Common myeloid progenitor, CD34-positive (primary cell): Measurements from ENCODE around the gene IGFL4.

ENCODE experiments used
- CTCF ChIA-PET: fragments of 350-600 bp; sonication (Branson Sonifier 250); formaldehyde crosslinking; loops from one replicate; lab custom pipeline; 2021; ENCODE audit warnings: antibody characterized with exemption; lab: Charles Lee
- POLR2A ChIA-PET: fragments of 350-600 bp; sonication (Branson Sonifier 250); formaldehyde crosslinking; loops from one replicate; lab custom pipeline; 2021; ENCODE audit warnings: antibody characterized with exemption; lab: Charles Lee
- DNase-seq, 3 donors: peaks; one replicate each; pipeline versions ENCODE4 v3.0.0 to v3.0.0-alpha.2; 2013
- H3K27ac ChIP-seq, 2 experiments: 1 replicate in 1 of 2; 2 replicates in 1 of 2; pipeline ENCODE4 v1.7.0; 2013; ENCODE audit warnings: inconsistent platforms in 2 of 2, low read length in 2 of 2, mild to moderate bottlenecking in 2 of 2, low read depth in 1 of 2, moderate library complexity in 1 of 2; ENCODE audit not compliant: severe bottlenecking in 2 of 2, insufficient read depth in 1 of 2, poor library complexity in 1 of 2
- H3K27me3 ChIP-seq, 5 experiments: replicated peaks in 2 of 5; 1 replicate in 3 of 5; 2 replicates in 2 of 5; pipeline versions ENCODE4 v1.6.1 to v1.7.0; 2013; ENCODE audit warnings: low read length in 4 of 5, mild to moderate bottlenecking in 2 of 5, moderate library complexity in 2 of 5, inconsistent platforms in 1 of 5; ENCODE audit not compliant: insufficient read depth in 5 of 5, control insufficient read depth in 4 of 5
- H3K36me3 ChIP-seq, 4 experiments: 1 replicate in 2 of 4; 2 replicates in 2 of 4; pipeline versions ENCODE4 v1.6.1 to v1.7.0; 2013; ENCODE audit warnings: low read length in 3 of 4, control low read depth in 1 of 4, mild to moderate bottlenecking in 1 of 4; ENCODE audit not compliant: control insufficient read depth in 4 of 4, insufficient read depth in 4 of 4
- H3K4me1 ChIP-seq, 4 experiments: 1 replicate in 3 of 4; 2 replicates in 1 of 4; pipeline versions ENCODE4 v1.6.1 to v1.7.1; 2013; ENCODE audit warnings: low read length in 3 of 4, mild to moderate bottlenecking in 3 of 4, control low read depth in 1 of 4, inconsistent platforms in 1 of 4, moderate library complexity in 1 of 4; ENCODE audit not compliant: control insufficient read depth in 4 of 4, insufficient read depth in 4 of 4; ENCODE audit errors: control extremely low read depth in 1 of 4
- H3K4me3 ChIP-seq, 7 experiments: 1 replicate in 4 of 7; 2 replicates in 3 of 7; pipeline versions ENCODE4 v1.5.1 to v1.7.0; 2013; ENCODE audit warnings: mild to moderate bottlenecking in 7 of 7, low read length in 6 of 7, moderate library complexity in 6 of 7, inconsistent platforms in 2 of 7, low read depth in 2 of 7, control low read depth in 1 of 7; ENCODE audit not compliant: insufficient read depth in 4 of 7, control insufficient read depth in 1 of 7; ENCODE audit errors: extremely low read depth in 1 of 7
- H3K9me3 ChIP-seq, 5 experiments: 1 replicate in 4 of 5; 2 replicates in 1 of 5; pipeline versions ENCODE4 v1.6.1 to v1.7.1; 2013; ENCODE audit warnings: low read length in 4 of 5, mild to moderate bottlenecking in 2 of 5, inconsistent platforms in 1 of 5, low read depth in 1 of 5, moderate library complexity in 1 of 5; ENCODE audit not compliant: control insufficient read depth in 4 of 5, insufficient read depth in 2 of 5; ENCODE audit errors: control extremely low read depth in 1 of 5
- WGBS: methylation state at CpG from one replicate; pipeline ENCODE4 v1.1.5; 2013; ENCODE audit not compliant: insufficient coverage; 5-methylcytosine and 5-hydroxymethylcytosine counted together

Gene IGFL4

DNA sequence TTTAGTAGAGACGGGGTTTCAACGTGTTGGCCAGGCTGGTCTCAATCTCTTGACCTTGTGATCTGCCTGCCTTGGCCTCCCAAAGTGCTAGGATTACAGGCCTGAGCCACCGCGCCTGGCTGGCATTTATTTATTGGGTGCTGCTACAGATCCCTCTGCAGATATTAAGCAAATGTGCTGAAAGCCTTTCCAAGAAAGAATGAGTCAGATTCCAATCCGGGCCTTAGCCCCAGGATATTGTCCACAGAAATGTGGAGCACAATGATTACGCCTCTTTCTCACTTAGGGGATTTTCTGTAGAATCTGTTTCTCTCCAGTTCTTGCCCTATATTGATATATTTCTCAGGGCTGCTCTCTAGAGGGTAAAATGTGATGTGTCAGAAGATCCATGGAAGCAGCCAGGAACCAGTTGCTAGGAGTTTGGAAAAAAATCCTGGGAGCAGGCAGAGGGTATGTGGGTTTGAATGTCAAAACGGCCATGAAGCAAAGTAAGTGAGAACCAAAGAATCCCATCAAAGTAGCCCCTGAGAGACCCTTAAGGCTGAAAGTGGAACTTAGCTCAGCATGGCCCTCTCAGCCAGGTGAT is 24.8 kb upstream of the IGFL4 start:
- peaks cover 0 to 8% (median 1%) of the 10 kb centered on the region in 4 experiments for H3K4me1 ChIP-seq
- no peaks in the 10 kb centered on the region for H3K36me3 ChIP-seq
- peaks cover 0 to 11% (median 2%) of the 10 kb centered on the region in 5 experiments for H3K9me3 ChIP-seq
- 72% methylated on average over 6 of the region's 7 CpGs for WGBS
- POLR2A ChIA-PET, result no interaction called here
- H3K4me3 ChIP-seq, result no peak overlapping the region
- H3K27me3 ChIP-seq, result peaks cover 13 to 92% (median 47%) of the 10 kb centered on the region in 5 experiments
- CTCF ChIA-PET, result interaction anchor here (1.4 to 2.8 kb wide), 2 partner anchors 36 to 38 kb away, joined by 3 to 9 read pairs; no protein-coding TSS in a partner anchor
- H3K27ac ChIP-seq, result no peak overlapping the region
- DNase-seq, result no peak

DNA sequence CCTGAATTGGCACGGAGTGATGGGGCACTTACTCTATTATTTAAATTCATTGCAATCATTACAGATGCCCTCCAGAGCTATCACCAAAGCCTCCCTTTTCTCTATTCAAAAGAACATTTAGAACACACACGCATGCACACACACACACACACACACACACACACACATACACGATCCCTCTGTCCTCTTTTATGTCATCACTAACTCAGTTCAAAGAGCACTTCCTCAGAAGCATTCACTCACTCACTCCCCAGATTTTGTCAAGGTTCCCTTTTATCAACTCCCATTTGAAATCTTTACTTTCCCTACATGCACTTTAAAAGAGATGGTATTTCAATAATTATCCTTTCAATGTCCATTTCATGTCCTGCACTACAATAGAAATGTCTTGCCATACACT is 22.4 kb upstream of the IGFL4 start:
- Histone ChIP-seq H3K9me3 (peaks cover 0 to 28% (median 3%) of the 10 kb centered on the region in 5 experiments), H3K4me1 (no peaks in the 10 kb centered on the region), H3K27ac (no peak overlapping the region), H3K27me3 (peaks cover 6 to 84% (median 37%) of the 10 kb centered on the region in 5 experiments), H3K4me3 (no peak overlapping the region), H3K36me3 (no peaks in the 10 kb centered on the region)
- ChIA-PET POLR2A (interaction anchor here (0.6 kb wide), 1 partner anchor 123 kb away, joined by 4 read pairs; no protein-coding TSS in a partner anchor), CTCF (interaction anchor here (0.9 to 1.2 kb wide), 2 partner anchors 12 to 203 kb away, joined by 3 to 4 read pairs; no protein-coding TSS in a partner anchor)
- no peak for DNase-seq
- 73% methylated on average over 2 of the region's 3 CpGs for WGBS

DNA sequence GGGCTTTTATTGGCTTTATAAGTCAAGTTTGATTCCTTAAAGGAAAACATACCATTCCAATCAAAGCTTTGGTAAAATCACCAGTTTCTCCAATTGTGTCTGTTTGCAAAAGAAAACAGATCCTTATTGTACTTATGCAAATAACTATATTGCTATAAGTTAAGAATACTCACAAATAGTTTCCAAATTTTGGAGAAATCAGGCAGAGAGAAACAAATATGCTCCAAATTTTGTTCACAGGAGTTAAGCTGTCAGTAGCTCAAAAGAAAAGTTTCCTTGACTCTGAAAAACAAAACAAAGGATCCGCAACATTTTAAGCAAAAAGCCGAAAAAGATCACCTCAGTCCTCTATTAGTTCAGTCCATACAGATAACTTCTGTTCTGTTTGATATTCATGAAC is 19.2 kb upstream of the IGFL4 start:
- CTCF ChIA-PET, result interaction anchor here (1.4 kb wide), 1 partner anchor 10 kb away, joined by 3 read pairs; no protein-coding TSS in a partner anchor
- Histone ChIP-seq H3K4me3 (no peak overlapping the region), H3K27me3 (peaks cover 0 to 76% (median 16%) of the 10 kb centered on the region in 5 experiments), H3K4me1 (no peaks in the 10 kb centered on the region), H3K36me3 (no peaks in the 10 kb centered on the region), H3K9me3 (peaks cover 0 to 28% (median 3%) of the 10 kb centered on the region in 5 experiments), H3K27ac (no peak overlapping the region)
- WGBS, result 100% methylated on average over 2 of the region's 2 CpGs
- peak in 1 of 3 donors; percentile 33 for DNase-seq
- POLR2A ChIA-PET, result no interaction called here

DNA sequence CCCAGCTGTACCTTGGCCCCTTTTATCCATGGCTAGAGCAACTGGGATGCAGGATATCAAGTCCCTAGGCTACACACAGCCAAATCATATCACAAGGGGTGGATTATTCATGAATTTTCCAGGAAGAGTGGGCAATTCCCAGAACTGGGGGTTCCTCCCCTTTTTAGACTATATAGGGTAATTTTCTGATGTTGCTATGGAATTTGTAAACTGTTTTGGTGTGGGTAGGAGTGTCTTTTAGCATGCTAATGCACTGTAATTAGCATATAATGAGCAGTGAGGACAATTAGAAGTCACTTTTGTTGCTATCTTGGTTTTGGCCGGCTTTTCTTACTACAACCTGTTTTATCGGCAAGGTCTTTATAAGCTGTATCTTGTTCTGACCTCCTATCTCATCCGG is 18.0 kb upstream of the IGFL4 start:
- Histone ChIP-seq H3K27ac (no peak overlapping the region), H3K9me3 (peaks cover 0 to 28% (median 3%) of the 10 kb centered on the region in 5 experiments), H3K4me1 (no peaks in the 10 kb centered on the region), H3K4me3 (no peak overlapping the region), H3K36me3 (no peaks in the 10 kb centered on the region), H3K27me3 (peaks cover 0 to 80% (median 16%) of the 10 kb centered on the region in 5 experiments)
- ChIA-PET CTCF (interaction anchor here (1.4 kb wide), 1 partner anchor 9 kb away, joined by 3 read pairs; no protein-coding TSS in a partner anchor), POLR2A (no interaction called here)
- no peak for DNase-seq
- WGBS, result 100% methylated on average over 1 of the region's 3 CpGs

DNA sequence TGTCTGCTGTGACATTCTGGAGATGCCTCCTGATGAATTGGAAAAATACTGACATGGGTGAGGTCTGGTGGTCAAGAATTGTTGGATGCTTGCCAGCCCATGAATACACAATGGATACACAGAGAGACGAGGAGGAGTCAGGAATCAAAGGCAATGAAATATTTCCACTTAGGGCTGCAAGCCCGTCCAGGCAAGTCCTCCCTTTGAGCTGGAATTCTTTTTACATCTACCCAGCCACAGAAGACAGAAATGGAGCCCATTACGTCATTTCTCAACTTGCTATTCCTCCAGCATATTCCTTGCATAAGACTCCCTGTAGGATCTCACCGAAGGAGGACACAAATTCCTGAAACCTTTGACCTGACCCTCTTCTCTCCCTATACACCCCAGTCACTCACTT is 15.7 kb upstream of the IGFL4 start:
- Histone ChIP-seq H3K4me1 (no peaks in the 10 kb centered on the region), H3K27me3 (peaks cover 0 to 76% (median 6%) of the 10 kb centered on the region in 5 experiments), H3K27ac (no peak overlapping the region), H3K9me3 (peaks cover 0 to 24% (median 3%) of the 10 kb centered on the region in 5 experiments), H3K36me3 (no peaks in the 10 kb centered on the region), H3K4me3 (no peak overlapping the region)
- POLR2A ChIA-PET, result no interaction called here
- no peak for DNase-seq
- CTCF ChIA-PET, result no interaction called here
- WGBS, result 90% methylated on average over 2 of the region's 4 CpGs

DNA sequence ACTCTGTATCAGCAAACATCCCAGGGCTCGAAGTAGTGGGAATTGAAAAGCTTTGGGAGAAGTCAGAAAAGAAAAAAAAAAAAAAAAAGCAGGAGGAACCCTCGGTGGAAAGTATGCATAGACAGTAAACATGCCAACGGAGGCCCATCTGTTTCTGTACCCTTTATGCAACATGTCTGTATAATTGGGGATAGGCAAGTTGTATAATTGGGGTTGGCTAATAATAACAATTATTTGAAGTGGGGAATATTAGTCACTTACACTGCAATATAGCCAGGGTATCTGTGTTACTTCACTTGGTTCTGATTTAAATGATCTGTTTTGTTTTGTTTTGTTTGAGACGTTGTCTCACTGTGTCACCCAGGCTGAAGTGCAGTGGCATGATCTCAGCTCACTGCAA is 12.1 kb upstream of the IGFL4 start:
- Histone ChIP-seq H3K36me3 (no peaks in the 10 kb centered on the region), H3K27ac (no peak overlapping the region), H3K9me3 (no peaks in the 10 kb centered on the region), H3K4me1 (no peaks in the 10 kb centered on the region), H3K4me3 (no peak overlapping the region), H3K27me3 (peaks cover 6 to 73% (median 7%) of the 10 kb centered on the region in 5 experiments)
- CTCF ChIA-PET, result no interaction called here
- DNase-seq, result no peak
- WGBS, result 76% methylated on average over 4 of the region's 4 CpGs
- POLR2A ChIA-PET, result no interaction called here

DNA sequence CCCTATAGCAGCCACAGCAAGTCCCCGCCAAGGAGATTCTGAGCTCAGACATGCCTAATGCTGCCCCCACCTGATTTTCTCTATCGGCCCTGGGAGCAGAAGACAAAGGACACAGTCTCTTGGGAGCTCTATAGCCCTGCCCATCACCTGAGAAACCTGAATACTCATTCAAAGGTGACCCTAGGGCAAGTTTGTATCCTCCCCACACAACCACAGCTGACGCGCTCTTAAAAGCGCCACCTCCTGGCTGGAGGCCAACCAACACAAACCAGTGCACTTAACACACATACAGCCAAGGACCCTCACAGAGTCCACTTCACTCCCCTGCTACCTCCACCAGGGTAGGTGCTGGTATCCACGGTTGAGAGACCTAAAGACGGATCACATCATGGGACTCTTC is 8.8 kb upstream of the IGFL4 start:
- Histone ChIP-seq H3K27ac (no peak overlapping the region), H3K9me3 (peaks cover 0 to 5% (median 0%) of the 10 kb centered on the region in 5 experiments), H3K36me3 (no peaks in the 10 kb centered on the region), H3K4me1 (no peaks in the 10 kb centered on the region), H3K27me3 (peaks cover 2 to 74% (median 12%) of the 10 kb centered on the region in 5 experiments), H3K4me3 (no peak overlapping the region)
- DNase-seq, result no peak
- ChIA-PET CTCF (interaction anchor here (1.2 to 1.8 kb wide), 3 partner anchors 10 to 29 kb away, joined by 3 to 4 read pairs (median 4); no protein-coding TSS in a partner anchor), POLR2A (no interaction called here)
- 40% methylated on average over 7 of the region's 7 CpGs for WGBS
